ENCODE results near the gene UACA.

GRCh38 chr15:70680817-70681216 lies 82.5 kb downstream of the UACA start:
- TF ChIP-seq CTCF (conservative IDR thresholded peaks at IDR 0.05; ENCODE audit: low read depth in 2 of 2) (no peak), JUNB (IDR thresholded peaks at IDR 0.05; ENCODE audit: unreplicated experiment) (no peak)

Measured in GM23338 (cell line).